Left cardiac atrium (tissue), 4 donors: ENCODE results near the gene JMJD7. TPM values are rescaled to one million over a fixed set of nuclear protein-coding genes. Genes with fewer than 3 reads are reported as not detected.

Experiments used
- ATAC-seq, 2 donors: fragments of 200-7000 bp; cut with Tn5 transposase; one replicate each; pipeline ENCODE4 v1.9.1; 2020; ENCODE audit warnings: mild to moderate bottlenecking in 2 of 2, moderate library complexity in 2 of 2
- DNase-seq: peaks from one replicate; pipeline ENCODE4 v3.0.0-alpha.2; 2020
- intact Hi-C, 2 donors: fragments of 100-400 bp; cut with DNase I; formaldehyde crosslinking; loops; one replicate each; pipeline versions ENCODE4 v1.14.1 to v1.15.1; 2022 to 2023
- total RNA-seq, 2 donors: library from RNA; stranded (reverse); fragmentation: NEBNext Ultra II Directional; extraction: Animal tissue kit (Norgen Biotek cat#: 25700); gene quantifications; one replicate each; pipeline ENCODE4 v1.2.1, GENCODE V29; 2021
- donor health status: DM: no; HTN: yes; CAD: no.
- donor health status: DM: no; HTN: yes; CAD: no; lungs with severe emphysema.
- donor health status: DM: yes; HTN: yes; CAD: no.
- donor health status: Dilated cardiomyopathy.

JMJD7 gene
- total RNA-seq, 2 donors from 2014 or later: 8.8 to 11.7 TPM

- intact Hi-C loops: no loop called here
- ATAC-seq: no peak
- no peak for DNase-seq
Observed at GRCh38 chr15:41853831-41854230, 25.9 kb downstream of the JMJD7 start.

- DNase-seq (no peak), ATAC-seq (no peak)
Observed at GRCh38 chr15:41854443-41854842, 26.6 kb downstream of the JMJD7 start.

GRCh38 chr15:41855261-41855961, 27.5 kb downstream of the JMJD7 start:
- ATAC-seq (no peak), DNase-seq (no peak)
- intact Hi-C loops: no loop called here

More at GRCh38 chr15:41854443-41854842, 26.6 kb downstream of the JMJD7 start:
- intact Hi-C loops: no loop called here

- intact Hi-C loops: no loop called here
- DNase-seq (no peak), ATAC-seq (no peak)
Observed at GRCh38 chr15:41856262-41856661, 28.4 kb downstream of the JMJD7 start.

GRCh38 chr15:41856716-41857115, 28.8 kb downstream of the JMJD7 start:
- DNase-seq (no peak), ATAC-seq (no peak)
- intact Hi-C loops: no loop called here

- ATAC-seq: no peak
- intact Hi-C loops: no loop called here
- DNase-seq: no peak
Observed at GRCh38 chr15:41857316-41857715, 29.4 kb downstream of the JMJD7 start.

- ATAC-seq: no peak
- no peak for DNase-seq
- intact Hi-C loops: no loop called here
Observed at GRCh38 chr15:41858756-41859155, 30.9 kb downstream of the JMJD7 start.

- DNase-seq: no peak
- intact Hi-C loops: no loop called here
- ATAC-seq: no peak
Observed at GRCh38 chr15:41860049-41860828, 32.3 kb downstream of the JMJD7 start.

GRCh38 chr15:41861736-41862356, 34.0 kb downstream of the JMJD7 start:
- no peak for DNase-seq
- ATAC-seq: no peak
- intact Hi-C loops: no loop called here

- ATAC-seq (no peak), DNase-seq (no peak)
- intact Hi-C loops: no loop called here
Observed at GRCh38 chr15:41862515-41863116, 34.7 kb downstream of the JMJD7 start.

GRCh38 chr15:41865490-41866055, 37.7 kb downstream of the JMJD7 start:
- no peak for DNase-seq
- intact Hi-C loops: no loop called here
- no peak for ATAC-seq

- ATAC-seq: no peak
- DNase-seq: no peak
- intact Hi-C loops: no loop called here
Observed at GRCh38 chr15:41866263-41866703, 38.4 kb downstream of the JMJD7 start.

GRCh38 chr15:41866872-41867579, 39.1 kb downstream of the JMJD7 start:
- DNase-seq (no peak), ATAC-seq (no peak)
- intact Hi-C loops: no loop called here

GRCh38 chr15:41868321-41868720, 40.4 kb downstream of the JMJD7 start:
- intact Hi-C loops: no loop called here
- DNase-seq (no peak), ATAC-seq (no peak)

- DNase-seq (no peak), ATAC-seq (peak in 1 of 2 donors; percentile 27)
- intact Hi-C loops: no loop called here
Observed at GRCh38 chr15:41869770-41870688, 42.1 kb downstream of the JMJD7 start.

GRCh38 chr15:41870689-41871081, 42.8 kb downstream of the JMJD7 start:
- DNase-seq (no peak), ATAC-seq (peak in 1 of 2 donors; percentile 48)

GRCh38 chr15:41871175-41871905, 43.4 kb downstream of the JMJD7 start:
- intact Hi-C loops: no loop called here
- ATAC-seq (no peak), DNase-seq (no peak)

More at GRCh38 chr15:41870689-41871081, 42.8 kb downstream of the JMJD7 start:
- intact Hi-C loops: no loop called here
